SJCRH30 (cell line): ENCODE measurements around the gene ZNF837. TPM values are rescaled to one million over a fixed set of nuclear protein-coding genes. Genes with fewer than 3 reads are reported as not detected.
A peak's percentile ranks its signal among the peaks of the same experiment; 100 is the strongest.

Experiments
- DNase-seq, 2 experiments: peaks; one replicate each; pipeline ENCODE4 v3.0.0-alpha.2; 2015 to 2020
- H3K27ac ChIP-seq: fragments of 250-450 bp; sonication (Bioruptor Pico); 2 replicates; pipeline ENCODE4 v1.5.1; 2020; ENCODE audit warnings: mild to moderate bottlenecking, moderate library complexity
- H3K27me3 ChIP-seq: fragments of 250-450 bp; sonication (Bioruptor Pico); 2 replicates; pipeline ENCODE4 v1.5.1; 2020; ENCODE audit warnings: mild to moderate bottlenecking, moderate library complexity
- H3K36me3 ChIP-seq: fragments of 250-450 bp; sonication (Bioruptor Pico); 2 replicates; pipeline ENCODE4 v1.5.1; 2020; ENCODE audit warnings: mild to moderate bottlenecking, moderate library complexity
- H3K4me1 ChIP-seq: fragments of 250-450 bp; sonication (Bioruptor Pico); 2 replicates; pipeline ENCODE4 v1.5.1; 2020; ENCODE audit warnings: mild to moderate bottlenecking, moderate library complexity
- H3K4me3 ChIP-seq: fragments of 250-450 bp; sonication (Bioruptor Pico); 2 replicates; pipeline ENCODE4 v1.5.1; 2020; ENCODE audit warnings: mild to moderate bottlenecking, moderate library complexity
- H3K9me3 ChIP-seq: fragments of 250-450 bp; sonication (Bioruptor Pico); replicated peaks from 2 replicates; pipeline ENCODE4 v1.5.1; 2020; ENCODE audit warnings: mild to moderate bottlenecking, moderate library complexity
- total RNA-seq: library from RNA; depleted of rRNA; stranded (reverse); fragments of >200 nt; shearing (Covaris generic); gene quantifications from 2 replicates; pipeline ENCODE4 v1.2.3, GENCODE V29; 2014

ZNF837 gene
- total RNA-seq, 1 experiment from 2014 or later: 0.47 TPM

DNA sequence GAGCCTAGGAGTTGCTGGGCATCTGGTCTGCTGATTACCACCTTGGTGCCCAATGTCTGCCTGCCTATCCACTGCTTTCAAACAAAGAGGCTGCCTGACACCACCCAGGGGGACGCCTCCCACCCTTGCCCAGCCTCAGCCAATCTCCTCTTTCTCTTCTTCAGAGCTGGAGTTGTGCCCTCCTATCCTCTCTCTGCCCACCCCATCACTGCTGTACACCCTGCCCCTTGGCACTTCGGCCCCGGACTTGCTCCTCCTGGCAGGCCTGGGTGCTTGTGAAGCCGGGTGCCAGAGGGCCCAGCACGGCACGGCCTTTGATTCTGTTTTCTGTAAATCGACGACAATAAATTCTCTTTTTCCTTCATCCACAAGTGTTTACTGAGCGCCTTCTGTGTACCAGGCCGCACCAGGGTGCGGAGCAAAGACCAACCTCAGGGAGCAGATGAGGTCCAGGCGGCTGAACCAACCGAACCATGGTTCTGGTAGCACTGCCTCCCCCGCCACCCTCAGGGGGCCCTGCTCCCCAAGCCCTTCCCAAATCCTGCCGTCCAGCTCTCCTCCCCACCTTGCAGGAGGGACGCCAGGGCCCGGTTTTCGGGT lies 19.6 kb upstream of the ZNF837 start:
- Histone ChIP-seq H3K27ac (no peak overlapping the region), H3K27me3 (no peaks in the 10 kb centered on the region), H3K4me1 (no peaks in the 10 kb centered on the region), H3K4me3 (no peak overlapping the region), H3K36me3 (peaks cover 7% of the 10 kb centered on the region), H3K9me3 (no peaks in the 10 kb centered on the region)
- no peak for DNase-seq

DNA sequence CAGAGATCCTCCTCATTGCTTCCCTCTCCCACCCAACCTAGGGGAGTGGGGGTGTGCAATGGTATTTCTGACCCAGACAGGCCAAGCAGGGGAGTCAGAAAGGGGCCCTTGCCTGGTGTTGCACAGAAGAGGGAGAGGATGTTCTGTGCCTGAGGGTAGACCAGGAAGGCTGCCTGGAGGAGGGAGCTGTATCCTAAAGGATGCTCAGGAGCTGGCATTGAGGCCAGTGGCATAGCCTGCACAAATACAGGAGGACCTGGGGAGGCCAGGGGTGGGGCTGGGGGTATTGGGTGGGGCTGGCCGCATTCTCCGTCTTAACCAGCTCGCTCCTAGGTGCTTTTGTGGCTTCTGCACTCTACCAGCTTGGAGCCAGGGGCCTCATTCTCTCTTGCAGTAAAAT lies 19.1 kb upstream of the ZNF837 start:
- Histone ChIP-seq H3K27ac (no peak overlapping the region), H3K4me3 (no peak overlapping the region), H3K4me1 (no peaks in the 10 kb centered on the region), H3K36me3 (peaks cover 12% of the 10 kb centered on the region), H3K9me3 (no peaks in the 10 kb centered on the region), H3K27me3 (no peaks in the 10 kb centered on the region)
- no peak for DNase-seq

DNA sequence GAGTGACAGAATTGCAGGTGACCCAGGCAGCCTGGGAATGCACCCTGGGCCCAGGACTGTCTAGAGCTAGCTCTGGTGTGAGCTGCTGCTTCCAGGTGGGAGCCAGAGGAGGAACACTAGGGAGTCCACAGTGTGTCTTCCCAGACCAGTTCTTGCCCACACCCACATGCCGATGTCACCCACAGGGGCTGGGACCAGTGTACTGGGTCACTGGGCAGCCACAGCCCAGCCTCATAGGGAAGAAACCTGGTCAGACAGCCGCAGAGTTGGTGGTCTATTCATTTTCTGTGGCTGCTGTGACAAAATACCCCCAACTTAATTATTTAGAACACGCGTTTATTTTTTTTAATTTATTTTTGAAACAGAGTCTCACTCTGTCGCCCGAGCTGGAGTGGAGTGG lies 17.7 kb upstream of the ZNF837 start:
- Histone ChIP-seq H3K4me3 (no peak overlapping the region), H3K9me3 (no peaks in the 10 kb centered on the region), H3K27ac (no peak overlapping the region), H3K27me3 (no peaks in the 10 kb centered on the region), H3K4me1 (no peaks in the 10 kb centered on the region), H3K36me3 (peaks cover 25% of the 10 kb centered on the region)
- DNase-seq: no peak

DNA sequence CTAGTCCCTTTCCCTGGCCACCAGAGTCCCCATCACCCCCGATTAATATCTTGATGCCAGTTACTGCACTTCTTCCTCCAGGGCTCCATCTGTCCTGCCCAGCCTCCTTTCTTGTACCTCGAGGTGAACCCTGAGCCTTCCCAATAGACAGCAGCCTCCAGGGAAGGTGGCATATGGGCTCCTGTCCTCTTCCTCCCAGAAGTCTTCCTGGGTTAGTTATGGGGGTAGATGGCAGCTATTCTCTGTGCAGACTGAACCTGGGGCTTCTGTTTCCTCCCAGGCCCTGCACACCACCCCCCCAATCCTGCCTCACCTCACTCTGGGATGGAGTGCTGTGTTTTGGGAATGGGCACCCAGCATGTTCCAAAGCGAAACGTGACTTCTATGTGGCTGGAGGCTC lies 17.3 kb upstream of the ZNF837 start:
- H3K9me3 ChIP-seq: no peaks in the 10 kb centered on the region
- no peaks in the 10 kb centered on the region for H3K27me3 ChIP-seq
- H3K27ac ChIP-seq: no peak overlapping the region
- peaks cover 30% of the 10 kb centered on the region for H3K36me3 ChIP-seq
- H3K4me1 ChIP-seq: no peaks in the 10 kb centered on the region
- no peak overlapping the region for H3K4me3 ChIP-seq
- DNase-seq: no peak

DNA sequence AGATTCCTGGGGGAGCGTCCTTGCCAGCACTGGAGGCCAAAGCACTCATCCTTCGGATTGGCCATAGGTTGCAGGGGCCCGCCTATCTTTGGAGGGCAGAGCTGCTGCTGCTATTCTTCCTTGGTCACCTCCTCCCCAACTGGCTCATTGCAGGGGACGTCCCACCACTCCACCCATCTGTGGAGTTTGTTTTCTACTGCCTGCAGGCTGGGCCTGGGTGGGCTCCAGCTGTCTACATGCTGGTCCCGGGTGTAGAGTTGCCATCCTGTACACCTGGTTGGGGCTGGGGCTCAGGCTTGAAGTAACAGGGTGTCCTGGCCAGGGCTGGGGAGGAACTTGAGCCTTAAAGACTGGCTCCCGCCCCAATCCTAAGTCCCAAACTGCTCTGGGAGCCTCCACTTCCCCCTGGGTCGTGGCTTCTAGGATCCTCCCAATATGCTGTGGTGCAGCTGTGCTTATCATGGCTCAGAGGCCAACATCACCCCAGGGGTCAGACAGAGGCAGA lies 16.8 kb upstream of the ZNF837 start:
- Histone ChIP-seq H3K27ac (no peak overlapping the region), H3K4me3 (no peak overlapping the region), H3K4me1 (no peaks in the 10 kb centered on the region), H3K27me3 (no peaks in the 10 kb centered on the region), H3K36me3 (peaks cover 35% of the 10 kb centered on the region), H3K9me3 (no peaks in the 10 kb centered on the region)
- no peak for DNase-seq

DNA sequence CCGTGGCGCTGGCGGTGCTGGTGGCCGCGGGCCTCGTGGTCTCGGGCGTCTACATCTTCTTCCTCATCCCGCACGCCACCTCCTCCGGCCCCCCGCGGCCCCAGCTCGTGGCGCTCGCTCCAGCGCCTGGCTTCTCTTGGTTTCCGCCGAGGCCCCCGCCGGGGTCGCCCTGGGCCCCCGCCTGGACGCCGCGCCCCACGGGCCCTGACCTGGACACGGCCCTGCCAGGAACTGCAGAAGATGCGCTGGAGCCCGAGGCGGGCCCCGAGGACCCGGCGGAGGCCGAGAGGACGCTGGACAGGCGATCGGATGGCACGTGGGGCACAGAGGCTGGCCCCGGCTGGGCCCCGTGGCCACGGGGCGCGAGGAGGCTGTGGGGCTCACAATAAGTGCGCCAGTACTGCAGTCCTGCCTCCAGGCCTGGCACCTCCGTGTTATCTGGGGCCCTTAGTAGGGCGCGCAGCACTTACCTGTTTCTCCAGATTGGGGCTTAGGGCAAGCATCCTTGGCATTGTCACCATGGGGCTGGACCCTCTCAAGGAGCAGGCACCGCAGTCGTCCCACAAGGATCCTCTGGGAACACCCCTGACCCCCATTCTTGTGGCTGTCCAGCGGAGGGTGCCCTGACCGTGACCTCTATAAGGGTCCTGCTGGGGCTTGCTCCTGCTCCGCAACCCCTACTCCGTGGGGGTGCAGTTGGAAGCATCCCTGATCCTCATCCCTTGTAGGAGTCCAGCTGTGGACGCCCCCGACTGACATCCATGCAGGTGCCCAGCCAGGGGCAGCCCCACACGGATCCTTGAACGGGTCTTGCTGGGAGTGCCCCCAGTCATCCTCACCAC lies 16.1 kb upstream of the ZNF837 start:
- Histone ChIP-seq H3K9me3 (no peaks in the 10 kb centered on the region), H3K4me3 (no peak overlapping the region), H3K36me3 (peaks cover 42% of the 10 kb centered on the region), H3K27ac (no peak overlapping the region), H3K27me3 (no peaks in the 10 kb centered on the region), H3K4me1 (no peaks in the 10 kb centered on the region)
- DNase-seq: no peak

DNA sequence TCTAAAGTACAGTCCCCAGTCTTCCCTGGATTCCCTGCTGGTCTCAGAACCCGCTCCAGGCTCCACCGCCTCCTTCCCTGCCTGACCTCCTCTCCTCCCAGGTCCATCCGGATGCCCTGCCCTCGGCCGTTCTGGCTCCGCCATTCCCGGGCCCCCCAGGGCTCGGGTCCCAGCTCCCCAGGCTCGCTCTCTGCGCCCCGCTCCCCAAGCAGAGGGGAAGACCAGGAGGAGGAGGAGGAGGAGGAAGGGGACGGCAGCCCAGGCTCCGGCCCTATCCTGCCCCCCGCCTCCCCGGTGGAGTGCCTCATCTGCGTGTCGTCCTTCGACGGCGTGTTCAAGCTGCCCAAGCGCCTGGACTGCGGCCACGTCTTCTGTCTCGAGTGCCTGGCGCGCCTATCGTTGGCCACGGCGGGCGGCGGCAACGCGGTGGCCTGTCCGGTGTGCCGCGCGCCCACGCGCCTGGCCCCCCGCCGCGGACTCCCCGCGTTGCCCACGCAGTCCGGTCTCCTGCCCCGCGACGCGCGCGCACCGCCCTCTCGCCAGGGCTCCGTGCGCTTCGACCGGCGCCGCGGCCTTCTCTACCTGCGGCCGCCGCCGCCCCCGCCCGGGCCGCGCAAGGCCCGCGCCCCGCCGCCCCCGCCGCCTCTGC lies 15.3 kb upstream of the ZNF837 start:
- Histone ChIP-seq H3K27me3 (no peaks in the 10 kb centered on the region), H3K9me3 (no peaks in the 10 kb centered on the region), H3K4me1 (no peaks in the 10 kb centered on the region), H3K36me3 (peaks cover 48% of the 10 kb centered on the region), H3K4me3 (no peak overlapping the region), H3K27ac (no peak overlapping the region)
- DNase-seq: no peak

DNA sequence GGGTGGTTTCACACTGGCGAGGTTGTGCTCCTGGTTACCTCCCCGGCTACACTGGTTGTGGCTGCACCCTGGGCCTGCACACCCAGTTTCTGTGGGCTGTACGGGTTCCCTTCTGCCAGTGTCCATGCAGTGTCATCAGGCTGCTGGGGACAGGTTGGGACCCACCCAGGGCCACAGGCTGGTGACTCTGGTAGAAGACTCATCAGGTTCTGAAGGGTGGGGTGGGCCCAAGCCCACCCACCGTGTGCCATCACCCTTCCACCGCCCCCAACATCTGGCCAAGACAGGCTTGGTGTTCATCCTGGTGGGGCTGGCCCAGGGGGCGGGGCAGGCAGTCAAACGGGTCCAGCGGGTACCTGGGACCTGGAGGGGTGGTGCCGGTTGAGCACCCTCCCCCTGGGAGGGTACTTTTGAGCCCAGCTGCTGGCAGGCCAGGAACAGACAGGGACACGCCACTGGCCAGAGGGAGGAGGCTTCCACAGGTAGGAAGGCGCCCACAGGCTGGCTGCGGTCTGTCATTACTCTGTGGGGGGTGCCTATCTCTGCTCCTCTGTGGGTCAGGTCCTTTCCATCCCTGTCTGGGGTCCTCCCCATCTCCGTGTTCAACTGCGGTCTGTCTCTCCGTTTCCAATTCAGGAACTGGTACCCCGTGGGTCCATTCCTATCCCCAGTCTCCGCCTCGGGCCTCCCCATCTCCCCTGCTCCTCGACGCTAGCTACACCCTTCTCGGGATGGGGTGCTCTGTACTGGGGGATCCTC lies 14.6 kb upstream of the ZNF837 start, which contains the start of gene RNF225:
RNF225 (plus strand) TSS at position 437 of the 759 bp plus-strand sequence. CDS start 434 bp downstream, outside the sequence.
- no peak within 1 kb of the TSS for H3K27ac ChIP-seq
- no peaks in the 10 kb centered on the region for H3K27me3 ChIP-seq
- peaks cover 55% of the 10 kb centered on the region for H3K36me3 ChIP-seq
- DNase-seq: no peak
- no peak within 1 kb of the TSS for H3K4me3 ChIP-seq
- no peaks in the 10 kb centered on the region for H3K9me3 ChIP-seq
- no peaks in the 10 kb centered on the region for H3K4me1 ChIP-seq

DNA sequence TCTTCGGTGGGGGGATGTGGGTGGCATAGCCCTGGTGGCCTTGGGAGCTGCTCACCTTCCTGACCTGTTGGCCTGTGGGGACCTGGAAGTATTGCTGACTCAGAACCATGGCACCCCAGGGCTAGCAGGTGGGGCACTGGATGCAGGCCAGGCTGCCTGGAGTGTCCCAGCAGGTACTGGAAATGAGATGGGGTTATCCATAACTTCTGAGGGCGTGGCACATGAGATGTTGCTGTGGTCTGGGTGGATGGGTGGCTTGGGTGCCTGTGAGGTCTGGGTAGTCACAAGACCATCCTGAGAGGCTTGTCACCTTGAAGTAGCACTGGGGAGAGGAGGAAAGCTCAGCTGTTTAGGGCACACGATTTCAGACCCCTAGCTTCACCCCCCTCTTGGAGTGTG lies 14.0 kb upstream of the ZNF837 start:
- no peaks in the 10 kb centered on the region for H3K27me3 ChIP-seq

DNA sequence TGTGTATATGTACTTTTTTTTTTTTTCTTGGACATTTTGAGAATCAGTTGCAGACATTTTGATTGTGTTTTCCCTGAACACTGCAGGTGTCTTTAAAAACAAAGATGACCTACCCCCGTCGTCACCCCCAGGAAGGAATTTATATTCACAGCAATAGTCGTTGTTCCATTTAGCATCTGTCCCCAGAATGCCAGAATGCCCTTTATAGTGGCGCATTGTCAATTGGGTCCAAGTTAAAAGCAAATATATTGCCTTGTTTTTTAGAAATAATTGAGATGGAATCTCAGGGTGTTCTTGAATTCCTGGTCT lies 12.8 kb upstream of the ZNF837 start:
- Histone ChIP-seq H3K4me1 (no peaks in the 10 kb centered on the region; the same call in 1 of the 2 replicates), H3K27me3 (no peaks in the 10 kb centered on the region), H3K36me3 (peaks cover 72% of the 10 kb centered on the region), H3K4me3 (no peak overlapping the region), H3K27ac (no peak overlapping the region), H3K9me3 (no peaks in the 10 kb centered on the region)
- no peak for DNase-seq

More for the DNA sequence above, 14.0 kb upstream of the ZNF837 start:
- Histone ChIP-seq H3K4me3 (no peak overlapping the region), H3K4me1 (no peaks in the 10 kb centered on the region), H3K27ac (no peak overlapping the region), H3K36me3 (peaks cover 61% of the 10 kb centered on the region), H3K9me3 (no peaks in the 10 kb centered on the region)
- DNase-seq: no peak

DNA sequence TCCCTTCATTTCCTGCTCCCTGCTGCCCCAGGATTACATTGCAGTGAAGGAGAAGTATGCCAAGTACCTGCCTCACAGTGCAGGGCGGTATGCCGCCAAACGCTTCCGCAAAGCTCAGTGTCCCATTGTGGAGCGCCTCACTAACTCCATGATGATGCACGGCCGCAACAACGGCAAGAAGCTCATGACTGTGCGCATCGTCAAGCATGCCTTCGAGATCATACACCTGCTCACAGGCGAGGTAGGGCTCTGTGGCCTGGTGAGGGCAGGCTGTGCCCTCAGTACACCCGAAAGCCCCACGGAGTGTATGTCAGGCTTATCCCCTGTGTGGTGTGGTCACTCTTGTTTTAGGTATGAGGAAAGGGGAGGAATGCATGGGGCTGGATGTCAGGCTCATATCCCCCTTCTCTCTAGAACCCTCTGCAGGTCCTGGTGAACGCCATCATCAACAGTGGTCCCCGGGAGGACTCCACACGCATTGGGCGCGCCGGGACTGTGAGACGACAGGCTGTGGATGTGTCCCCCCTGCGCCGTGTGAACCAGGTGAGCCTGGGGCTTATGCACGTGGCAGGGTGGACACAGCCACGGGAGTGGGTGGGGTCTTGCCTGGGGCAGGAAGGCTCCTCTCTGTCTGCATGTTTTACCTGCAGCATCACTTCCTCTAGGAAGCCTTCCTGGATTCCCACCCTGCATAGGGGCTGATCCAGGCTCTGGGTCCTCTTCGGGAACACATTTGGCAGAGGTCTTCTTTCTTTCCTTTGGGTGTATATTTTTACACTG lies 12.3 kb upstream of the ZNF837 start:
- peaks cover 78% of the 10 kb centered on the region for H3K36me3 ChIP-seq
- peaks cover 1% of the 10 kb centered on the region; the same call in 1 of the 2 replicates for H3K4me1 ChIP-seq
- no peak for DNase-seq
- H3K4me3 ChIP-seq: no peak overlapping the region
- H3K9me3 ChIP-seq: no peaks in the 10 kb centered on the region
- no peak overlapping the region for H3K27ac ChIP-seq
- H3K27me3 ChIP-seq: no peaks in the 10 kb centered on the region

DNA sequence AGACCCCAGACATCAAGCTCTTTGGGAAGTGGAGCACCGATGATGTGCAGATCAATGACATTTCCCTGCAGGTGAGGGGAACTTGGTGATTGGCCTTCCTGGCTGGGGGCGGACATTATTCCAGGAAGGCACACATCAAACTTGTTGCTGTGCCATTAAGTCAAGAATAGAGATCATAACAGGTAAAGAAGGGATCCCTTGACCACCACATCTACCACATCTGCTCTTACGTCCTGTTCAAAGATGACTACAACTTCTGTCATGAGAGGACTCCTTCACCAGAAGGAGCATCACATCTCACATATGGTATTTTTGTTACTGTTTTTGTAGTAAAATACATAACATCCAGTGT lies 7.3 kb upstream of the ZNF837 start:
- no peaks in the 10 kb centered on the region for H3K27me3 ChIP-seq
- H3K36me3 ChIP-seq: peaks cover 51% of the 10 kb centered on the region
- peak overlapping the region; percentile 87 for H3K27ac ChIP-seq
- peaks cover 3% of the 10 kb centered on the region; the same call in 1 of the 2 replicates for H3K4me1 ChIP-seq
- peak overlapping the region; percentile 80 for H3K4me3 ChIP-seq
- DNase-seq: no peak
- H3K9me3 ChIP-seq: no peaks in the 10 kb centered on the region

DNA sequence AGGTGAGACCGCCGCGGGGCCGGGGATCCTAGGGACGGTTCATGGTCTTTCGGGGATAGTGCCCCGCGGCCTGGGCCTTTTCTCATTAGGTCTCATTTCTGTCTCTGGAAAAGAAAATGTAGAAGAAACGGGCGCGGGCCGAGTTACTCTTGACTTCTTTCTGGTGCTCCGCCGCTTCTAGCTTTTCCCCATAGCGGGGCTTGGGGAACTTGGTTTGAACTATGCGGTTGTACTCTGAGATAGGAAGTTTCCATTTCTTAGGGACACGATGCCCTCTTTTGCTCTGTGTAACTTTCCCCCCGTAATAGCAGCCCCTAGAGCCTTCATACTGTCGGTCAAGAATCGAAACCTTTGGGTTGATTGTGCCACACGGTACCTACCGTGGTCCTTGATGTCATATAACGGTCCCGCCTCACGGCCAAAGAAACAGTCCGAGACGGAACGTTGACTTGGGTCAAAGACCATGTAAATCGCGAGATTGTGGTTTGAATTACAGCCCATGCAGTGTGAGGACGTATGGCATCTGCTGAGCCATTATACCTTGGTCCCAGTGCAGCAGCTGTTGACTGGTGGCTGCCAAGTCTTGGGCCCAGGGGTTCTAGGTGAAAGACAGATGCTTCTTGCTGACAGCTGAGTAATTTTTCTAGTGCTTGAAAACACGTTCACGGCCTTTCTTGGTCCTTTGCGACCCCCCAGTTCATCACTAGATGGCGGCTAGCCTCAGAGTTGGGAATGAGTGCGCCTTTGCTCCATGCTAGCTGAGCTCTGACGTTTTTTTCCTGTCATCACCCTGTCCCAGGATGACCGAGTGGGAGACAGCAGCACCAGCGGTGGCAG lies 6.7 kb upstream of the ZNF837 start:
- peaks cover 3% of the 10 kb centered on the region; the same call in 1 of the 2 replicates for H3K4me1 ChIP-seq
- peak; percentile 55 to 59 for DNase-seq
- no peaks in the 10 kb centered on the region for H3K27me3 ChIP-seq
- H3K4me3 ChIP-seq: peak overlapping the region; percentile 80
- peaks cover 45% of the 10 kb centered on the region for H3K36me3 ChIP-seq
- peak overlapping the region; percentile 87 for H3K27ac ChIP-seq
- H3K9me3 ChIP-seq: no peaks in the 10 kb centered on the region
